Fibroblast of lung (primary cell): ENCODE results near the gene USH2A. TPM values are rescaled to one million over a fixed set of nuclear protein-coding genes. Genes with fewer than 3 reads are reported as not detected.

ENCODE experiments used
- DNase-seq, 2 donors: peaks; one replicate each; pipeline versions ENCODE4 v3.0.0 to v3.0.0-alpha.2; 2010; ENCODE audit warnings: low read depth in 2 of 2
- H2AFZ ChIP-seq: 2 replicates; pipeline ENCODE4 v1.5.1; 2012; ENCODE audit warnings: low read length, control low read depth, inconsistent platforms
- H3K27ac ChIP-seq: 2 replicates; pipeline ENCODE4 v1.5.1; 2011; ENCODE audit warnings: low read length, control low read depth; ENCODE audit not compliant: insufficient read depth
- H3K27me3 ChIP-seq: 2 replicates; pipeline ENCODE4 v1.5.1; 2011; ENCODE audit warnings: mild to moderate bottlenecking, low read length; ENCODE audit not compliant: control insufficient read depth, insufficient read depth
- H3K36me3 ChIP-seq: 2 replicates; pipeline ENCODE4 v1.5.1; 2011; ENCODE audit warnings: low read length; ENCODE audit not compliant: control insufficient read depth, insufficient read depth
- H3K4me1 ChIP-seq: 2 replicates; pipeline ENCODE4 v1.5.1; 2011; ENCODE audit warnings: low read length; ENCODE audit not compliant: control insufficient read depth, insufficient read depth; ENCODE audit errors: extremely low read depth
- H3K4me2 ChIP-seq: 2 replicates; pipeline ENCODE4 v1.5.1; 2011; ENCODE audit warnings: low read length, control low read depth; ENCODE audit not compliant: insufficient read depth; ENCODE audit errors: extremely low read depth
- H3K4me3 ChIP-seq, 4 experiments: fragments of 200-600 bp in 1 of 4; sonication (generic) in 1 of 4; replicated peaks in 1 of 4; 2 replicates each; pipeline ENCODE4 v1.5.1; 2011 to 2016; ENCODE audit warnings: low read length in 4 of 4, low read depth in 3 of 4, mild to moderate bottlenecking in 3 of 4, control low read depth in 2 of 4, inconsistent platforms in 1 of 4, mixed read lengths in 1 of 4; ENCODE audit not compliant: insufficient read depth in 1 of 4; ENCODE audit errors: control extremely low read depth in 1 of 4
- H3K79me2 ChIP-seq: 2 replicates; pipeline ENCODE4 v1.5.1; 2012; ENCODE audit warnings: mild to moderate bottlenecking, low read length, inconsistent platforms; ENCODE audit not compliant: control insufficient read depth, insufficient read depth
- H3K9ac ChIP-seq: 2 replicates; pipeline ENCODE4 v1.5.1; 2011; ENCODE audit warnings: mild to moderate bottlenecking, low read length, control low read depth; ENCODE audit not compliant: insufficient read depth
- H3K9me3 ChIP-seq: 2 replicates; pipeline ENCODE4 v1.5.1; 2012; ENCODE audit warnings: low read depth, low read length; ENCODE audit not compliant: control insufficient read depth, insufficient read depth
- H4K20me1 ChIP-seq: 2 replicates; pipeline ENCODE4 v1.5.1; 2011; ENCODE audit warnings: low read length; ENCODE audit not compliant: control insufficient read depth, insufficient read depth; ENCODE audit errors: extremely low read depth
- CTCF ChIP-seq, 2 donors: IDR thresholded peaks in 1 of 2; conservative IDR thresholded peaks in 1 of 2; 1 replicate in 1 of 2; 2 replicates in 1 of 2; pipeline ENCODE4 v1.5.1; 2011 to 2012; ENCODE audit warnings: low read length in 2 of 2, control low read depth in 1 of 2, inconsistent platforms in 1 of 2, low read depth in 1 of 2, mild to moderate bottlenecking in 1 of 2
- EZH2 ChIP-seq: IDR thresholded peaks from 2 replicates; pipeline ENCODE4 v1.5.1; 2012; ENCODE audit warnings: low read length, control low read depth, mild to moderate bottlenecking; ENCODE audit errors: missing control alignments
- polyA plus RNA-seq, 2 donors: library from polyadenylated mRNA; depleted of rRNA in 1 of 2; stranded (reverse) in 1 of 2; unstranded in 1 of 2; fragments of >200 nt; gene quantifications; 2 replicates each; pipeline ENCODE4 v1.2.1, GENCODE V29; 2011 to 2012; ENCODE audit warnings: missing spikeins in 1 of 2
- total RNA-seq: library from RNA; depleted of rRNA; stranded (reverse); fragments of >200 nt; gene quantifications from 2 replicates; pipeline ENCODE4 v1.2.1, GENCODE V29; 2014

The USH2A gene
- total and polyA plus RNA-seq, 2 donors (not counting 1 experiment from before 2014, with no cell fraction given): under 0.01 to 0.01 TPM

GRCh38 chr1:216044538-216044937, 378.7 kb downstream of the USH2A start:
- Histone ChIP-seq H3K4me1 (no peaks in the 10 kb centered on the region), H3K4me2 (no peak overlapping the region), H3K79me2 (no peaks in the 10 kb centered on the region), H2AFZ (no peak overlapping the region), H4K20me1 (no peaks in the 10 kb centered on the region), H3K9ac (no peak overlapping the region), H3K27me3 (no peaks in the 10 kb centered on the region), H3K9me3 (no peaks in the 10 kb centered on the region), H3K27ac (no peak overlapping the region), H3K4me3 (no peak overlapping the region), H3K36me3 (no peaks in the 10 kb centered on the region)
- TF ChIP-seq CTCF (conservative IDR thresholded peaks at IDR 0.05 in 1 of 2, IDR thresholded peaks at IDR 0.05 in 1 of 2; ENCODE audit: low read depth in 1 of 2, low read length in 2 of 2) (no peak), EZH2 (no peak)
- DNase-seq: peak in 1 of 2 donors; percentile 42

- no peaks in the 10 kb centered on the region for H3K9me3 ChIP-seq
Observed at GRCh38 chr1:216034506-216034905, 388.7 kb downstream of the USH2A start.

GRCh38 chr1:216032961-216033614, 390.2 kb downstream of the USH2A start:
- Histone ChIP-seq H3K9ac (no peak overlapping the region), H3K79me2 (no peaks in the 10 kb centered on the region), H3K27me3 (no peaks in the 10 kb centered on the region), H3K4me2 (no peak overlapping the region), H3K4me1 (no peaks in the 10 kb centered on the region), H2AFZ (no peak overlapping the region), H3K9me3 (no peaks in the 10 kb centered on the region), H3K27ac (no peak overlapping the region), H4K20me1 (no peaks in the 10 kb centered on the region), H3K36me3 (no peaks in the 10 kb centered on the region), H3K4me3 (no peak overlapping the region)
- peak in 1 of 2 donors; percentile 27 for DNase-seq
- no peak for TF ChIP-seq CTCF (conservative IDR thresholded peaks at IDR 0.05 in 1 of 2, IDR thresholded peaks at IDR 0.05 in 1 of 2; ENCODE audit: low read depth in 1 of 2, low read length in 2 of 2)
- TF ChIP-seq EZH2: no peak

More at GRCh38 chr1:216034506-216034905, 388.7 kb downstream of the USH2A start:
- H2AFZ ChIP-seq: no peak overlapping the region
- no peaks in the 10 kb centered on the region for H3K79me2 ChIP-seq
- DNase-seq: no peak
- H3K4me1 ChIP-seq: no peaks in the 10 kb centered on the region
- H3K27me3 ChIP-seq: no peaks in the 10 kb centered on the region
- no peak overlapping the region for H3K4me3 ChIP-seq
- no peak overlapping the region for H3K9ac ChIP-seq
- H3K4me2 ChIP-seq: no peak overlapping the region
- TF ChIP-seq CTCF (conservative IDR thresholded peaks at IDR 0.05 in 1 of 2, IDR thresholded peaks at IDR 0.05 in 1 of 2; ENCODE audit: low read depth in 1 of 2, low read length in 2 of 2) (peak in 1 of 2 donors; percentile 10), EZH2 (no peak)
- H3K27ac ChIP-seq: no peak overlapping the region
- no peaks in the 10 kb centered on the region for H3K36me3 ChIP-seq
- H4K20me1 ChIP-seq: no peaks in the 10 kb centered on the region
